ENCODE measurements around the gene NOL6.
"Not testable (repeated sequence)": the region's sequence is repeated elsewhere in the genome, so short reads cannot be mapped to it uniquely, and the experiment has no call there.

NOL6 gene

GRCh38 chr9:33506626-33507370 is 33.1 kb upstream of the NOL6 start:
- no peak for TF ChIP-seq CTCF (conservative IDR thresholded peaks at IDR 0.05; ENCODE audit: low read length)
- peak overlapping the region; percentile 16; the same call in 1 of the 2 replicates for H3K4me3 ChIP-seq (ENCODE audit: low read length)
- peak; percentile 94 for DNase-seq (ENCODE audit: low read depth)

- DNase-seq (ENCODE audit: low read depth): peak; percentile 22
Measured at GRCh38 chr9:33498387-33498786, 24.7 kb upstream of the NOL6 start.

GRCh38 chr9:33493819-33494218 is 20.1 kb upstream of the NOL6 start:
- DNase-seq (ENCODE audit: low read depth); H3K4me3 ChIP-seq (ENCODE audit: low read length): not testable (repeated sequence)

More at GRCh38 chr9:33498387-33498786, 24.7 kb upstream of the NOL6 start:
- TF ChIP-seq CTCF (conservative IDR thresholded peaks at IDR 0.05; ENCODE audit: low read length): peak; percentile 50
- no peak overlapping the region for H3K4me3 ChIP-seq (ENCODE audit: low read length)

GRCh38 chr9:33489066-33489465 is 15.3 kb upstream of the NOL6 start:
- DNase-seq (ENCODE audit: low read depth): peak; percentile 82

GRCh38 chr9:33485312-33485711 is 11.6 kb upstream of the NOL6 start:
- not testable (repeated sequence) for H3K4me3 ChIP-seq (ENCODE audit: low read length); DNase-seq (ENCODE audit: low read depth)

More at GRCh38 chr9:33489066-33489465, 15.3 kb upstream of the NOL6 start:
- no peak for TF ChIP-seq CTCF (conservative IDR thresholded peaks at IDR 0.05; ENCODE audit: low read length)
- no peak overlapping the region for H3K4me3 ChIP-seq (ENCODE audit: low read length)

GRCh38 chr9:33480976-33481375 is 7.3 kb upstream of the NOL6 start:
- TF ChIP-seq CTCF (conservative IDR thresholded peaks at IDR 0.05; ENCODE audit: low read length): no peak
- no peak for DNase-seq (ENCODE audit: low read depth)
- H3K4me3 ChIP-seq (ENCODE audit: low read length): no peak overlapping the region

- no peak for TF ChIP-seq CTCF (conservative IDR thresholded peaks at IDR 0.05; ENCODE audit: low read length)
- peak; percentile 16 for DNase-seq (ENCODE audit: low read depth)
- no peak overlapping the region for H3K4me3 ChIP-seq (ENCODE audit: low read length)
Measured at GRCh38 chr9:33480106-33480505, 6.4 kb upstream of the NOL6 start.

GRCh38 chr9:33476503-33476902 is 2.8 kb upstream of the NOL6 start:
- no peak for TF ChIP-seq CTCF (conservative IDR thresholded peaks at IDR 0.05; ENCODE audit: low read length)
- H3K4me3 ChIP-seq (ENCODE audit: low read length): no peak overlapping the region

More at GRCh38 chr9:33476503-33476902, 2.8 kb upstream of the NOL6 start:
- no peak for DNase-seq (ENCODE audit: low read depth)

Measured in AG10803 (cell line).